NCI-H1105 treated with DMSO at 0.1 percent for 48 hours (cell line): ENCODE data around the gene SLC35D3.
"Not testable (repeated sequence)": the region's sequence is repeated elsewhere in the genome, so short reads cannot be mapped to it uniquely, and the experiment has no call there.

Experiments
- DNase-seq: peaks from one replicate; lab custom pipeline; 2025; lab: John Stamatoyannopoulos, UW

Gene SLC35D3

GRCh38 chr6:136923116-136923953 is 1.2 kb downstream of the SLC35D3 start:
- no peak for DNase-seq

- DNase-seq: no peak
These were observed 2.0 kb downstream of the SLC35D3 start for GRCh38 chr6:136923954-136924673.

DNA sequence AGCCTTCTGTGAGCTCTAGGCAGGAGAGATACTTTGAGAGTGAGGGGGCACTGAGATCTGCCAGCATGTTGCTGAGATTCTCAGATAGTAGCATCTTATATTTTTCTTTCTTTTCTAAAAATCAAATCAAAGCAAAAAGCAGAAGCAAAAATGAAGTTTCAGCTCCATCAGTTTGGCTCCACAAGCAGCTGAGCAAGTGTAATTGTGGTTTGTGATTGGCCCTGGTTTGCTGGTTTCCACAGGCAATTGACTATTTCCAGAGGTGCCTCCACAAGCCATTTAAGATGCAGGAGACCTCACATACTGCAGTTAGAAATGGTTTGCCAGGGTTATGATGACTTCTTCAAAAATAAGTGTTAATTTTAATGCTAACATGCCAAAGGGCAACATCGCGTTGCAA is 4.3 kb downstream of the SLC35D3 start:
- DNase-seq: no peak

DNA sequence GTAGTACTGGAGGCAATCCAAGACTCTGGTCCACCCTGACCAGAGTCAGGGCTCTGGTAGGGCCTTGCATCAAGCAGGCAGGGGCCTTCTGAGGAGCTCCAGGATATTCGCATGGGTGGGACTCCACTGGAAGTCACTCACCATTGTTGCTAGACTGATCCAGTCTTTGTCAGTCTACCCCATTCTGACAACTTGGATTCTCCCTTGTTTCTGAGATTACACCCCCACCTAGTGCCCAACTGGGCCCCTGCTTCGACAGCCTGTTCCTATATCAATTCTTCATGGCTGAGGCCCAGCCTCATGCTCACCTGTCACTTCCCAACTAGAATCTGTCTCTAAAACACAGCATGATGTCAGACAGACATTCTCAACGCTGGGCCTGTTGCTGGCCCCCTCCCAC is 5.2 kb downstream of the SLC35D3 start:
- DNase-seq: no peak

GRCh38 chr6:136930528-136930927 is 8.4 kb downstream of the SLC35D3 start:
- DNase-seq: no peak

DNA sequence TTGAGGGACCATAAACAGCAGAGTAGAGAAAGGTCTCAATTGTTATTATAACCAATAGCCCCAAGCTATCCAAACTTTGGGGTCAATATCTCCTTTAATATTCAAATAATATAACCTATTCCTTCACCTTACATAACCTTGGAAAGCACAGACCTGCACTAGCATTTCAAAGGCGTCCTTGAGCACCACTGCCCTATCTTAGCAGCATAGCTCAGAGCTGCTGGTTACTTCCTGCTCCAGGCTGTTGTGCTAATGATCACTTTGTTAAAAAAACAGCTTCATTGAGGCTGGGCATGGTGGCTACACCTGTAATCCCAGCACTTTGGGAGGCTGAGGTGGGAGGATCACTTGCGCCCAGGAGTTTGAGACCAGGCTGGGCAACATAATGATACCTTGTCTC is 10.5 kb downstream of the SLC35D3 start:
- no peak for DNase-seq

GRCh38 chr6:136945072-136945471 is 23.0 kb downstream of the SLC35D3 start:
- DNase-seq: no peak

DNA sequence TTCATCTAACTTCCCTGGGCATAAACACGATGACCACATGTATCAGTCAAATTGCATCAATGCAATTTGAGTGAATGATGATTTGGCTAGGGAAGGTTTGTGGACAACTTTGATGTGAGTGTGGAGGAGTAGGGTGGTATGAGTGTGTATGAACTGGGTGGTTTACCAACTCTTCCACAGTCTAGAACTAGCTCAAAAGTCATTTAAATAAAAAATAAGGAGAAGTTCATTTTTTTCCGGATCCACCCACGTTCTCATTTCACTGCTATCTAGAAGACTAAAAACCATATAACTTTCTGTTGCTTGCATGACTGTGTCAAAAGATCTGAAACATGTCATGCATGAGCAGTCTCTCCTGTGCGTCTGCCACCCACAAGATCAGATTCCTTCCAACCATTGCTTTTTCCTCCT is 23.6 kb downstream of the SLC35D3 start:
- no peak for DNase-seq

GRCh38 chr6:136947037-136947436 is 24.9 kb downstream of the SLC35D3 start:
- DNase-seq: no peak

DNA sequence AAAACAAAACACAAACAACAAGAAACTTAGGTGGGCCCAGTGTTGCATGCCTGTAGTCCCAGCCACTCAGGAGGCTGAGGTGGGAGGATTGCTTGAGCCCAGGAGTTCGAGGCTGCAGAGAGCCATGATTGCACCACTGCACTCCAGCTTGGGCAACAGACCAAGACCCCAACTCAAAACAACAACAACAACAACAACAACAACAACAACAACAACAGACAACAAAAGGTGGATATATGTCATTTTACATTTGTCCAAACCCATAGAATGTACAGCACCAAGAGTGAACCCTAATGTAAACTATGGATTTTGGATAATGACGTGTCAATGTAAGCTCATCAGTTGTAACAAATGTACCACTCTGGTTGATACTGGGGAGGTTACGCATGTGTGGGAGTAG is 27.9 kb downstream of the SLC35D3 start:
- DNase-seq: not testable (repeated sequence)

- DNase-seq: no peak
These were observed 28.5 kb downstream of the SLC35D3 start for GRCh38 chr6:136950436-136951126.

DNA sequence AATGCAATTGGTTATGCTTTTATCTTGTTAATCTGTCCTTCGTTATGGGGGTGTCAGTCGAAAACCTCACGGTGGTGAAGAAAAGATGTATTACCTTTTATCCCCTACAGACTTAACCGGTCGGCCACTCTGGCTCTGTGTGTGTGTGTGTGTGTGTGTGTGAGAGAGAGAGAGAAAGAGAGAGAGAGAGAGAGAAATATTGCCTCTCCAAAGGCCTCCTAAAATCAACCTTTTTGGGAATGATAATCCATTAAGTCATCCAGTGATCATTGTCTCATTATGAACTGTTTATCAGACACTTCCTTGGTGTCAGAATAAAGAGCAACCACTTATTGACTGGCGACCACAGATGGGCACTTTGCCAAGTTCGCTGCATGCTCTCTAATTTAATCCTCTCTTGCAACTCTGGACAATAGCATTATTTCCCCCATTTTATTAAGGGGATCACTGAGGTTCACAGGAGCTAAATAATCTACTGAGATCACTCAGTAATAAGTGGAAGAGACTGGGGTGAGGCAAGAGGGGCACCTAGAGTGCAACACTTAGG is 30.7 kb downstream of the SLC35D3 start:
- peak; percentile 79 for DNase-seq

- DNase-seq: no peak
These were observed 33.0 kb downstream of the SLC35D3 start for GRCh38 chr6:136955123-136955522.

GRCh38 chr6:136956590-136957544 is 34.8 kb downstream of the SLC35D3 start:
- peak; percentile 86 for DNase-seq

DNA sequence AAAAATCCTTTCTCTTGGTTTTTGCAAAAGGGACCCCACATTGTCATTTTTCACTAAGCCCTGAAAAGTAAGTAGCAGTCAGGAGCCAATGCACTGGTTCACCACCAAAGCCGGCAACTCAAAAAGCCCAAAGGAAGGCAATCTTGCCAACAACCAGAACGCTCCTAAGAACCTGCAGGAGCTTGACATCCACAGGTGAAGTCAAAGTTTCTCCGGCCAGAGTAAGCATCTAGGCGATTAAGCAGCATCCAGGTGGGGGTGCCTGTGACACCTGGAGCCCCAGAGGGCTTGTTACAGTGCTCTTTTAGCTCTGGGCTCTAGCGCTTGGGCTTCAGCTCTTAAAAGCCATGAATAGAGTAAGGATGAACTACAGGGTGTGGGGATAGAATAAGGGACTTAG is 36.1 kb downstream of the SLC35D3 start:
- no peak for DNase-seq

GRCh38 chr6:136959471-136959891 is 37.4 kb downstream of the SLC35D3 start:
- DNase-seq: peak; percentile 75

DNA sequence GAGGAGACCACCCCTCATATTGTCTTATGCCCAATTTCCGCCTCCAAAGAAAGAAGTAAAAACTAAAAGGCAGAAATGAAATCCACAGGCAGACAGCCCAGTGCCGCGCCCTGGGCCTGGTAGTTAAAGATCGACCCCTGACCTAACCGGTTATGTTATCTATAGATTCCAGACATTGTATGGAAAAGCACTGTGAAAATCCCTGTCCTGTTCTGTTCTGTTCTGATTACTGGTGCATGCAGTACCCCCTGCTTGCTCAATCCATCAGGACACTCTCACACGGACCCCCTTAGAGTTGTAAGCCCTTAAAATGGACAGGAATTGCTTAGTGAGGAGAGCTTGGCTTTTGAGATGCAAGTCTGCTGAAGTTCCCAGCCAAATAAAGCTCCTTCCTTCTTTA is 37.8 kb downstream of the SLC35D3 start:
- DNase-seq: not testable (repeated sequence)

GRCh38 chr6:136960781-136961180 is 38.7 kb downstream of the SLC35D3 start:
- no peak for DNase-seq

- DNase-seq: peak; percentile 53
These were observed 39.7 kb downstream of the SLC35D3 start for GRCh38 chr6:136961848-136962247.

- DNase-seq: peak; percentile 87
These were observed 40.6 kb downstream of the SLC35D3 start for GRCh38 chr6:136962661-136963060.

- no peak for DNase-seq
These were observed 41.2 kb downstream of the SLC35D3 start for GRCh38 chr6:136963259-136963658.
